HUES64 (cell line): Measurements from ENCODE around the gene CCDC17.
A peak's percentile ranks its signal among the peaks of the same experiment; 100 is the strongest.

ENCODE experiments used
- H3K27ac ChIP-seq: 2 replicates; pipeline ENCODE4 v1.7.0; 2013; ENCODE audit warnings: low read depth, low read length, inconsistent platforms
- H3K27me3 ChIP-seq: 2 replicates; pipeline ENCODE4 v1.6.1; 2013; ENCODE audit warnings: mild to moderate bottlenecking, low read length; ENCODE audit not compliant: insufficient read depth
- H3K36me3 ChIP-seq: 2 replicates; pipeline ENCODE4 v1.6.1; 2013; ENCODE audit warnings: mild to moderate bottlenecking, low read length; ENCODE audit not compliant: insufficient read depth
- H3K4me1 ChIP-seq: 2 replicates; pipeline ENCODE4 v1.6.1; 2013; ENCODE audit warnings: mild to moderate bottlenecking, low read length, moderate library complexity; ENCODE audit not compliant: insufficient read depth
- H3K4me3 ChIP-seq: 2 replicates; pipeline ENCODE4 v1.5.1; 2013; ENCODE audit warnings: mild to moderate bottlenecking, low read length, moderate library complexity
- H3K9ac ChIP-seq: 2 replicates; pipeline ENCODE4 v1.6.1; 2013; ENCODE audit warnings: mild to moderate bottlenecking, low read depth, low read length
- H3K9me3 ChIP-seq: 2 replicates; pipeline ENCODE4 v1.6.1; 2013; ENCODE audit warnings: low read depth, low read length; ENCODE audit not compliant: insufficient read depth
- WGBS: fragments of 150-250, 120-280 bp; methylation state at CpG from one replicate; pipeline ENCODE4 v1.1.7; 2013; ENCODE audit warnings: missing lambda C conversion rate; 5-methylcytosine and 5-hydroxymethylcytosine counted together

The CCDC17 gene

DNA sequence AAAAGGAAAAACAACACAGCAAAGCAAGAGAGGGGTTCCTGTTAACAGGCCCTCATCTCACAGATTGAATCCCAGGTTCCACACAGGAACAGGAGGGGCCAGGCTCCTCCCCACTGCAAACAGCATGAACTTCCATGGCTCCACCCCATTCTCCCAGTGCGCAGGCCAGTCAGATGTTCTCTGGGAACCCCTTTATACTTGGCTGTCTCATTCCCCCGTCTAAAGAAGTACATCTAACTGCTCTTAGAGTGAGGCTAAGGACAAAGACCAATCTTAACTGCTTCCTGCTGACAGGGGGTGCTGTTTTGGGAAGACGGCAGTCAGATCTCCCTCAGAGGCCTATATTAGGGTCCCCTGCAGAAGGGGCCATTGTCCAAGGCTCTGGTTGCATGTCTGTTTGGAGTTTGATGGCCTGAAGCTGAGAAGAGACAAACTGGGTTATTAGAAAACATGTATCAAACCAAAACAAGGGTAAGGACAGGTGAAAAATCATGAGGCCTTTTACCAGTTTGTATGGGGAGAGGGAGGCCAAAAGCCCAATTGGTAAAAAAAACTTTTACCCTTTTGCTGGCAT, 50.5 kb downstream of the CCDC17 start:
- Histone ChIP-seq H3K4me1 (peaks cover 12% of the 10 kb centered on the region), H3K9ac (no peak overlapping the region; the same call in 1 of the 2 replicates), H3K27ac (peak overlapping the region; percentile 51; the same call in 1 of the 2 replicates), H3K4me3 (no peak overlapping the region), H3K27me3 (no peaks in the 10 kb centered on the region), H3K9me3 (no peaks in the 10 kb centered on the region), H3K36me3 (peaks cover 25% of the 10 kb centered on the region)
- WGBS = 38% methylated on average over 3 of the region's 3 CpGs

DNA sequence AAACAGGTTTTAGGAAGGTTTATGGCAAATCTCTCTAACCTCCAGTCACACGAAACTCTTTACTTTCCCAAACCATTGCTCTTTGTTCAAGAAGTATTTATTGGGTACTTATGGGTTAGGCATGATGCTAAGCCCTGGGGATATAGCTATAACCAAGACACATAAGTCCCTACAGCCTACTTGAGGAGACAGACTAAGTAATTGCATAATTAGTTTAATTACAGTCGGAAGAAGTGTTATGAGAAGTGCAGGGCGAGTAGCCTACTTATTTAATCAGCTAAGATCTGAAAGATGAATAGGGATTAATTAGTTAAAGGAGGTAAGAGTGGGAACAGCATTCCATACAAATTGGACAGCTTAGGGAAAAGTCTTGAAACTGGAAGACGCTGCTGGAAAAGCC, 53.2 kb downstream of the CCDC17 start:
- H3K36me3 ChIP-seq = peaks cover 50% of the 10 kb centered on the region

More for the DNA sequence above, 53.2 kb downstream of the CCDC17 start:
- no peaks in the 10 kb centered on the region for H3K9me3 ChIP-seq
- H3K27ac ChIP-seq = 0 out of 2 replicates have a peak overlapping the region, but pooled peaks have one; percentile 6
- H3K4me3 ChIP-seq = no peak overlapping the region
- WGBS = 91% methylated on average over 3 of the region's 4 CpGs
- no peak overlapping the region for H3K9ac ChIP-seq
- H3K4me1 ChIP-seq = peaks cover 12% of the 10 kb centered on the region
- no peaks in the 10 kb centered on the region for H3K27me3 ChIP-seq
